ENCODE measurements around the gene STXBP5L.

- TF ChIP-seq, protein P1, sequence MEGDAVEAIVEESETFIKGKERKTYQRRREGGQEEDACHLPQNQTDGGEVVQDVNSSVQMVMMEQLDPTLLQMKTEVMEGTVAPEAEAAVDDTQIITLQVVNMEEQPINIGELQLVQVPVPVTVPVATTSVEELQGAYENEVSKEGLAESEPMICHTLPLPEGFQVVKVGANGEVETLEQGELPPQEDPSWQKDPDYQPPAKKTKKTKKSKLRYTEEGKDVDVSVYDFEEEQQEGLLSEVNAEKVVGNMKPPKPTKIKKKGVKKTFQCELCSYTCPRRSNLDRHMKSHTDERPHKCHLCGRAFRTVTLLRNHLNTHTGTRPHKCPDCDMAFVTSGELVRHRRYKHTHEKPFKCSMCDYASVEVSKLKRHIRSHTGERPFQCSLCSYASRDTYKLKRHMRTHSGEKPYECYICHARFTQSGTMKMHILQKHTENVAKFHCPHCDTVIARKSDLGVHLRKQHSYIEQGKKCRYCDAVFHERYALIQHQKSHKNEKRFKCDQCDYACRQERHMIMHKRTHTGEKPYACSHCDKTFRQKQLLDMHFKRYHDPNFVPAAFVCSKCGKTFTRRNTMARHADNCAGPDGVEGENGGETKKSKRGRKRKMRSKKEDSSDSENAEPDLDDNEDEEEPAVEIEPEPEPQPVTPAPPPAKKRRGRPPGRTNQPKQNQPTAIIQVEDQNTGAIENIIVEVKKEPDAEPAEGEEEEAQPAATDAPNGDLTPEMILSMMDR (IDR thresholded peaks at IDR 0.05; ENCODE audit: low read length): no peak
- TF ChIP-seq EZH2phosphoT487 (IDR thresholded peaks at IDR 0.05; ENCODE audit: low read length) (no peak), EZH2 (optimal IDR thresholded peaks at IDR 0.05; ENCODE audit: low read depth, low read length) (no peak)
These were observed 164.1 kb downstream of the STXBP5L start for GRCh38 chr3:121072133-121072532.

Measured in MM.1S (cell line).